22Rv1 (cell line): Measurements from ENCODE around the gene IFNA5.

Experiments
- ZFX ChIP-seq: fragments of 450-650 bp; IDR thresholded peaks from 2 replicates; pipeline ENCODE4 v1.6.1; 2017; ENCODE audit warnings: antibody characterized with exemption, borderline replicate concordance
- TF ChIP-seq, protein P1 (sequence below): fragments of 450-650 bp; IDR thresholded peaks from 2 replicates; pipeline ENCODE4 v1.5.1; 2017; ENCODE audit warnings: mild to moderate bottlenecking

DNA sequence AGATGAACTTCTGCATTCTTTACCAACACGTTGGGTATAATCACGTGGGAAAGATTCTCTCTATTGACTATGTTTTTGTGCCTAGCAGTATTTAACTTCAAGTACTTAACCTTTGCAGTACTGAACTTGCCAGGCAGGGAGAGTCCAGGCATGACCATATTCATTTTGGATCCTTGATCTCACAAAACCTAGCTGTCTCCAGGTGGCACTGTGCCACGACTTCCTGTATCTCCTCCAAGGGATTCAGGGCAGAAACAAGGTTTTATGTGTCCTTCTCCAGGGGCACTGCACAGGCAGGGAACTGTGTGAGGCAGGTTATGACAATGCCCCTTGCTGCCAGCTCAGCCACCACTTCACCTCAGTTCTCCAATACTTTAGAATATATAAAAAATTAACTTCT, 11.7 kb upstream of the IFNA5 start:
- TF ChIP-seq, protein P1, sequence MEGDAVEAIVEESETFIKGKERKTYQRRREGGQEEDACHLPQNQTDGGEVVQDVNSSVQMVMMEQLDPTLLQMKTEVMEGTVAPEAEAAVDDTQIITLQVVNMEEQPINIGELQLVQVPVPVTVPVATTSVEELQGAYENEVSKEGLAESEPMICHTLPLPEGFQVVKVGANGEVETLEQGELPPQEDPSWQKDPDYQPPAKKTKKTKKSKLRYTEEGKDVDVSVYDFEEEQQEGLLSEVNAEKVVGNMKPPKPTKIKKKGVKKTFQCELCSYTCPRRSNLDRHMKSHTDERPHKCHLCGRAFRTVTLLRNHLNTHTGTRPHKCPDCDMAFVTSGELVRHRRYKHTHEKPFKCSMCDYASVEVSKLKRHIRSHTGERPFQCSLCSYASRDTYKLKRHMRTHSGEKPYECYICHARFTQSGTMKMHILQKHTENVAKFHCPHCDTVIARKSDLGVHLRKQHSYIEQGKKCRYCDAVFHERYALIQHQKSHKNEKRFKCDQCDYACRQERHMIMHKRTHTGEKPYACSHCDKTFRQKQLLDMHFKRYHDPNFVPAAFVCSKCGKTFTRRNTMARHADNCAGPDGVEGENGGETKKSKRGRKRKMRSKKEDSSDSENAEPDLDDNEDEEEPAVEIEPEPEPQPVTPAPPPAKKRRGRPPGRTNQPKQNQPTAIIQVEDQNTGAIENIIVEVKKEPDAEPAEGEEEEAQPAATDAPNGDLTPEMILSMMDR = no peak
- no peak for TF ChIP-seq ZFX
